HEK293 (cell line): ENCODE results near the gene PDSS2.

Source experiments
- CTCF ChIA-PET: fragments of 350-600 bp; formaldehyde crosslinking; extraction: SDS; loops from one replicate; lab custom pipeline; 2021; ENCODE audit warnings: antibody characterized with exemption; lab: Yijun Ruan, JAX
- POLR2A ChIA-PET: fragments of 300-600 bp; formaldehyde crosslinking; extraction: SDS; loops from one replicate; lab custom pipeline; 2020; ENCODE audit warnings: antibody characterized with exemption, inconsistent platforms; lab: Yijun Ruan, JAX
- H3K27ac ChIP-seq: fragments of 200-500 bp; sonication (Bioruptor generic); 2 replicates; pipeline ENCODE4 v1.5.1; 2014; ENCODE audit warnings: low read depth, low read length, control low read depth, inconsistent platforms; ENCODE audit errors: extremely low read depth
- H3K36me3 ChIP-seq, 2 experiments: fragments of 200-500 bp in 1 of 2; sonication (Bioruptor generic) in 1 of 2; 1 replicate in 1 of 2; 2 replicates in 1 of 2; pipeline ENCODE4 v1.5.1; 2014 to 2017; ENCODE audit warnings: inconsistent platforms in 2 of 2, low read length in 2 of 2; ENCODE audit not compliant: control insufficient read depth in 2 of 2, insufficient read depth in 1 of 2
- H3K4me1 ChIP-seq: fragments of 200-500 bp; sonication (Bioruptor generic); 2 replicates; pipeline ENCODE4 v1.5.1; 2014; ENCODE audit warnings: mild to moderate bottlenecking, low read length, inconsistent platforms; ENCODE audit not compliant: control insufficient read depth, insufficient read depth
- H3K4me3 ChIP-seq: 2 replicates; pipeline ENCODE4 v1.5.1; 2011; ENCODE audit warnings: low read depth, mild to moderate bottlenecking, control low read depth, low read length, moderate library complexity
- H3K9me3 ChIP-seq: fragments of 200-500 bp; sonication (Bioruptor generic); 2 replicates; pipeline ENCODE4 v1.5.1; 2014; ENCODE audit warnings: low read depth, low read length, inconsistent platforms; ENCODE audit not compliant: control insufficient read depth, insufficient read depth
- ATF2 ChIP-seq: fragments of 450-650 bp; formaldehyde crosslinking; IDR thresholded peaks from 2 replicates; pipeline ENCODE4 v1.5.1; 2016; ENCODE audit warnings: missing biosample characterization, missing genetic modification characterization, low read depth
- BCL11A ChIP-seq: fragments of 450-650 bp; formaldehyde crosslinking; IDR thresholded peaks from 2 replicates; pipeline ENCODE4 v1.5.1; 2016; ENCODE audit warnings: low read depth, missing biosample characterization, missing genetic modification characterization
- CTCF ChIP-seq: fragments of 450-650 bp; formaldehyde crosslinking; IDR thresholded peaks from 2 replicates; pipeline ENCODE4 v1.5.1; 2016; ENCODE audit warnings: missing biosample characterization, missing genetic modification characterization
- GLI4 ChIP-seq: fragments of 450-650 bp; formaldehyde crosslinking; IDR thresholded peaks from 2 replicates; pipeline ENCODE4 v1.5.1; 2016; ENCODE audit warnings: missing biosample characterization, missing genetic modification characterization
- KLF7 ChIP-seq: fragments of 450-650 bp; formaldehyde crosslinking; IDR thresholded peaks from 2 replicates; pipeline ENCODE4 v1.5.1; 2016; ENCODE audit warnings: missing biosample characterization, missing genetic modification characterization, borderline replicate concordance
- KLF9 ChIP-seq: fragments of 450-650 bp; formaldehyde crosslinking; IDR thresholded peaks from 2 replicates; pipeline ENCODE4 v1.5.1; 2016; ENCODE audit warnings: missing biosample characterization, missing genetic modification characterization, low read depth
- PRDM6 ChIP-seq: fragments of 450-650 bp; formaldehyde crosslinking; IDR thresholded peaks from 2 replicates; pipeline ENCODE4 v1.5.1; 2017; ENCODE audit warnings: missing biosample characterization, missing genetic modification characterization
- ZBTB11 ChIP-seq: fragments of 450-650 bp; formaldehyde crosslinking; conservative IDR thresholded peaks from 2 replicates; pipeline ENCODE4 v1.5.1; 2016; ENCODE audit warnings: low read depth, missing biosample characterization, missing genetic modification characterization
- ZBTB20 ChIP-seq: fragments of 450-650 bp; formaldehyde crosslinking; IDR thresholded peaks from 2 replicates; pipeline ENCODE4 v1.5.1; 2016; ENCODE audit warnings: missing biosample characterization, missing genetic modification characterization
- ZNF223 ChIP-seq: fragments of 450-650 bp; formaldehyde crosslinking; IDR thresholded peaks from 2 replicates; pipeline ENCODE4 v1.5.1; 2016; ENCODE audit warnings: missing biosample characterization, missing genetic modification characterization
- ZNF366 ChIP-seq: fragments of 450-650 bp; formaldehyde crosslinking; conservative IDR thresholded peaks from 2 replicates; pipeline ENCODE4 v1.5.1; 2016; ENCODE audit warnings: missing biosample characterization, missing genetic modification characterization
- ZNF423 ChIP-seq: fragments of 450-650 bp; formaldehyde crosslinking; IDR thresholded peaks from 2 replicates; pipeline ENCODE4 v1.5.1; 2016; ENCODE audit warnings: missing biosample characterization, missing genetic modification characterization
- ZNF501 ChIP-seq: fragments of 450-650 bp; formaldehyde crosslinking; IDR thresholded peaks from 2 replicates; pipeline ENCODE4 v1.5.1; 2016; ENCODE audit warnings: missing biosample characterization, missing genetic modification characterization
- ZNF544 ChIP-seq: fragments of 450-650 bp; formaldehyde crosslinking; IDR thresholded peaks from 2 replicates; pipeline ENCODE4 v1.5.0; 2017; ENCODE audit warnings: missing biosample characterization, missing genetic modification characterization
- ZNF645 ChIP-seq: fragments of 450-650 bp; formaldehyde crosslinking; IDR thresholded peaks from 2 replicates; pipeline ENCODE4; 2016; ENCODE audit warnings: missing biosample characterization, missing genetic modification characterization
- ZNF654 ChIP-seq: fragments of 450-650 bp; formaldehyde crosslinking; IDR thresholded peaks from 2 replicates; pipeline ENCODE4 v1.5.1; 2016; ENCODE audit warnings: low read depth, missing biosample characterization, missing genetic modification characterization
- ZNF660 ChIP-seq: fragments of 450-650 bp; IDR thresholded peaks from 2 replicates; pipeline ENCODE4 v1.5.1; 2018; ENCODE audit warnings: missing biosample characterization, mild to moderate bottlenecking, missing genetic modification characterization
- ZNF843 ChIP-seq: fragments of 450-650 bp; formaldehyde crosslinking; IDR thresholded peaks from 2 replicates; pipeline ENCODE4 v1.5.1; 2016; ENCODE audit warnings: missing biosample characterization, missing genetic modification characterization
- ZSCAN23 ChIP-seq: fragments of 450-650 bp; formaldehyde crosslinking; IDR thresholded peaks from 2 replicates; pipeline ENCODE4 v1.5.1; 2016; ENCODE audit warnings: missing biosample characterization, missing genetic modification characterization
- ZSCAN5A ChIP-seq: fragments of 450-650 bp; formaldehyde crosslinking; IDR thresholded peaks from 2 replicates; pipeline ENCODE4 v1.5.1; 2016; ENCODE audit warnings: missing biosample characterization, missing genetic modification characterization

The PDSS2 gene

GRCh38 chr6:107321793-107322192 lies 137.6 kb downstream of the PDSS2 start (continued):
- no peak for TF ChIP-seq PRDM6 (tag by site-specific recombination)

- Histone ChIP-seq H3K36me3 (no peaks in the 10 kb centered on the region), H3K9me3 (no peaks in the 10 kb centered on the region)
- POLR2A ChIA-PET = no interaction called here
- no peak for TF ChIP-seq ZSCAN5A (tag by site-specific recombination)
- TF ChIP-seq ATF2 (tag by site-specific recombination) = peak; percentile 58; the same call in 1 of the 2 replicates
- TF ChIP-seq ZBTB20 (tag by site-specific recombination) = no peak
- TF ChIP-seq ZNF544 = no peak
- no peak for TF ChIP-seq BCL11A (tag by site-specific recombination)
- no peak for TF ChIP-seq GLI4 (tag by site-specific recombination)
- no peak for TF ChIP-seq ZNF843 (tag by site-specific recombination)
- TF ChIP-seq, all 188 proteins: peak for 1
- peaks cover 5% of the 10 kb centered on the region; the same call in 1 of the 2 replicates for H3K4me1 ChIP-seq
- no peak overlapping the region for H3K27ac ChIP-seq
- CTCF ChIA-PET = interaction anchor here (0.6 to 1.7 kb wide), 8 partner anchors 12 to 1782 kb away, joined by 3 to 10 read pairs (median 3); no protein-coding TSS in a partner anchor
- H3K4me3 ChIP-seq = no peak overlapping the region
Measured at GRCh38 chr6:107319906-107320530, 139.3 kb downstream of the PDSS2 start.

GRCh38 chr6:107318100-107318736 lies 141.1 kb downstream of the PDSS2 start:
- Histone ChIP-seq H3K4me3 (no peak overlapping the region), H3K27ac (no peak overlapping the region), H3K4me1 (peaks cover 5% of the 10 kb centered on the region; the same call in 1 of the 2 replicates), H3K36me3 (no peaks in the 10 kb centered on the region), H3K9me3 (no peaks in the 10 kb centered on the region)
- ChIA-PET POLR2A (interaction anchor here (0.7 to 1.3 kb wide), 5 partner anchors 141 to 401 kb away, joined by 3 to 13 read pairs (median 4); partner anchors contain the start of gene PDSS2), CTCF (interaction anchor here (0.5 to 2.6 kb wide), 68 partner anchors 9 to 979 kb away, joined by 3 to 25 read pairs (median 5); partner anchors contain the start of genes PDSS2 and SOBP)
- no peak for TF ChIP-seq ZNF501 (tag by site-specific recombination)
- TF ChIP-seq KLF7 (tag by site-specific recombination) = no peak
- no peak for TF ChIP-seq ZSCAN23 (tag by site-specific recombination)
- peak; percentile 48; the same call in 1 of the 2 replicates for TF ChIP-seq CTCF (tag by site-specific recombination)
- TF ChIP-seq ZNF366 (tag by site-specific recombination) = no peak
- TF ChIP-seq ZNF660 (tag by site-specific recombination) = peak; percentile 38; the same call in 1 of the 2 replicates
- TF ChIP-seq KLF9 = no peak
- TF ChIP-seq ZNF423 (tag by site-specific recombination) = no peak
- no peak for TF ChIP-seq ZNF645 (tag by site-specific recombination)
- TF ChIP-seq ZNF654 (tag by site-specific recombination) = peak; percentile 82
- no peak for TF ChIP-seq ZNF223 (tag by site-specific recombination)
- no peak for TF ChIP-seq ZBTB11 (tag by site-specific recombination)
